Panc1 (cell line): Measurements from ENCODE around the gene SGMS1. TPM values are rescaled to one million over a fixed set of nuclear protein-coding genes. Genes with fewer than 3 reads are reported as not detected.

Experiments used
- ATAC-seq: fragments of 200-7000 bp; cut with Tn5 transposase; 2 replicates; pipeline ENCODE4 v1.9.1; 2020; ENCODE audit warnings: mild to moderate bottlenecking, moderate library complexity
- BruUV-seq: library from RNA; stranded (reverse); fragments of 400-500 nt; replicated peaks from 2 replicates; lab custom pipeline; 2021; lab: Mats Ljungman, UMichigan
- CTCF ChIA-PET: fragments of 300-600 bp; sonication (Branson Sonifier 250); formaldehyde crosslinking; loops from one replicate; lab custom pipeline; 2022; ENCODE audit warnings: antibody characterized with exemption; lab: Charles Lee
- POLR2A ChIA-PET: fragments of 300-600 bp; sonication (Branson Sonifier 250); formaldehyde crosslinking; loops from one replicate; lab custom pipeline; 2022; ENCODE audit warnings: antibody characterized with exemption; lab: Charles Lee
- DNase-seq: peaks from one replicate; pipeline ENCODE4 v3.0.0-alpha.2; 2010; ENCODE audit warnings: low read depth, low spot score
- H3K27ac ChIP-seq: 2 replicates; pipeline ENCODE4 v1.5.1; 2011; ENCODE audit warnings: mild to moderate bottlenecking, low read length, inconsistent platforms
- H3K27me3 ChIP-seq: fragments of 200-500 bp; sonication (Bioruptor generic); 2 replicates; pipeline ENCODE4 v1.6.0; 2014; ENCODE audit warnings: low read length, inconsistent platforms; ENCODE audit not compliant: control insufficient read depth, insufficient read depth
- H3K36me3 ChIP-seq: fragments of 200-500 bp; sonication (Bioruptor generic); 2 replicates; pipeline ENCODE4 v1.5.1; 2014; ENCODE audit warnings: inconsistent platforms, mild to moderate bottlenecking, low read length, moderate library complexity; ENCODE audit not compliant: control insufficient read depth, insufficient read depth
- H3K4me1 ChIP-seq: 2 replicates; pipeline ENCODE4 v1.5.1; 2011; ENCODE audit warnings: inconsistent platforms, mild to moderate bottlenecking, low read length, moderate library complexity; ENCODE audit not compliant: control insufficient read depth, insufficient read depth
- H3K4me3 ChIP-seq, 2 experiments: 2 replicates each; pipeline ENCODE4 v1.5.1; 2011 to 2012; ENCODE audit warnings: low read depth in 2 of 2, low read length in 2 of 2, mild to moderate bottlenecking in 2 of 2, inconsistent platforms in 1 of 2, moderate library complexity in 1 of 2
- H3K9me3 ChIP-seq: fragments of 200-500 bp; sonication (Bioruptor generic); 2 replicates; pipeline ENCODE4 v1.5.1; 2014; ENCODE audit warnings: low read depth, mild to moderate bottlenecking, inconsistent platforms, low read length, moderate library complexity; ENCODE audit not compliant: control insufficient read depth, insufficient read depth
- POLR2AphosphoS5 ChIP-seq: IDR thresholded peaks from 2 replicates; pipeline ENCODE4 v1.6.1; 2012; ENCODE audit warnings: mild to moderate bottlenecking, low read depth, low read length, moderate library complexity
- SIN3A ChIP-seq: IDR thresholded peaks from 2 replicates; pipeline ENCODE4 v1.6.1; 2012; ENCODE audit warnings: low read depth, mild to moderate bottlenecking, low read length, moderate library complexity, borderline replicate concordance; ENCODE audit not compliant: insufficient read depth
- TCF7L2 ChIP-seq: IDR thresholded peaks from 2 replicates; pipeline ENCODE4 v1.6.1; 2011; ENCODE audit warnings: mild to moderate bottlenecking, low read depth, low read length, inconsistent platforms
- in situ Hi-C: cut with HindIII; loops from 2 replicates; pipeline ENCODE4 v1.10.0; 2016; ENCODE audit warnings: low sequenced_read_pairs, low pct_unique_long_range_greater_than_20kb
- intact Hi-C: fragments of 100-400 bp; cut with micrococcal nuclease; formaldehyde crosslinking; loops from one replicate; pipeline ENCODE4 v1.10.0; 2022; ENCODE audit not compliant: unreplicated experiment
- total RNA-seq: library from RNA; stranded (reverse); gene quantifications from one replicate; pipeline ENCODE4 v1.2.1, GENCODE V29; 2021; ENCODE audit not compliant: unreplicated experiment
- TF ChIP-seq, protein P1 (sequence below): fragments of 450-650 bp; IDR thresholded peaks from 2 replicates; pipeline ENCODE4 v1.5.1; 2017; ENCODE audit warnings: mild to moderate bottlenecking
- TF ChIP-seq, protein P2 (sequence below), 2 experiments: IDR thresholded peaks; 2 replicates each; pipeline ENCODE4 v1.6.1; 2011 to 2012; ENCODE audit warnings: low read depth in 2 of 2, control low read depth in 1 of 2, low read length in 1 of 2, mild to moderate bottlenecking in 1 of 2, moderate library complexity in 1 of 2; ENCODE audit not compliant: insufficient read depth in 1 of 2

Gene SGMS1
- total RNA-seq, 1 experiment from 2014 or later, result 22.0 TPM

DNA sequence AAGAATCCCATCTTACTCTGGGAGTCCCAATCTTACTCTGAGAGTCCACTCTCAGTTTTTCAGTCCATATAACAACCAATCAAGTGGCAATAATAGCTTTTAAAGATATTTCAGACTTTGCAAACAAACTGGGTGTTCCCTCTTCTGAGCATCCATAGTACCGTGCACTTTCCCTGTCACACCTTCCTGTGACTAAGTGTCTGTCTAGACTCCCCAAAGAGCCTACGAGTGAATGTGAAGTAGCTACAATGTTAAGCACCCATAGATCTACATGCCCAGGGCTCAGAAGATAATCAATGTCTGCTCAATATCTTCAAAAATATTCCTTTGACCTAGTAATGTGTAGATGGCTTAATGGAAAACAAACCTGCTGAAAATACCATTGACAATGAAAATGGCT lies 276.8 kb downstream of the SGMS1 start:
- intact Hi-C loops, result no loop called here
- CTCF ChIA-PET, result no interaction called here

DNA sequence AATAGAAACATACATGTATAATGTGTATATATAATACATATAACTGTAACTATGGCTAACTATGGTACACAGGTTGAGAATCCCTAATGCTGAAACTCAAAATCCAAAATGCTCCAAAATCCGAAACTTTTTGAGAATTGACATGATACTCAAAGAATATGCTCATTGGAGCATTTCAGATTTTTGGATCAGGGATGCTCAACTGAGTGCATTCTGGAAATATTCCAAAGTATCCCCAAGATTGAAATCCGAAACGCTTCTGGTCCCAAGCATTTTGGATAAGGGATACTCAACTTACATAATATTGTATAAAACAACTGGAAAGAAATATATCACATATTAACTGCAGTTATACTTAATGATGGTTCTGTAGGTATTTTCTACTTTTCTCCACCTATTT lies 278.2 kb downstream of the SGMS1 start:
- ATAC-seq, result no peak
- in situ Hi-C loops, result no loop called here
- no peaks in the 10 kb centered on the region for H3K4me1 ChIP-seq
- H3K9me3 ChIP-seq, result no peaks in the 10 kb centered on the region
- ChIA-PET CTCF (no interaction called here), POLR2A (no interaction called here)
- H3K27ac ChIP-seq, result no peak overlapping the region
- BruUV-seq, result no TSS peak
- no peak overlapping the region for H3K4me3 ChIP-seq
- TF ChIP-seq TCF7L2 (no peak), POLR2AphosphoS5 (no peak), SIN3A (no peak)
- TF ChIP-seq, protein P1, sequence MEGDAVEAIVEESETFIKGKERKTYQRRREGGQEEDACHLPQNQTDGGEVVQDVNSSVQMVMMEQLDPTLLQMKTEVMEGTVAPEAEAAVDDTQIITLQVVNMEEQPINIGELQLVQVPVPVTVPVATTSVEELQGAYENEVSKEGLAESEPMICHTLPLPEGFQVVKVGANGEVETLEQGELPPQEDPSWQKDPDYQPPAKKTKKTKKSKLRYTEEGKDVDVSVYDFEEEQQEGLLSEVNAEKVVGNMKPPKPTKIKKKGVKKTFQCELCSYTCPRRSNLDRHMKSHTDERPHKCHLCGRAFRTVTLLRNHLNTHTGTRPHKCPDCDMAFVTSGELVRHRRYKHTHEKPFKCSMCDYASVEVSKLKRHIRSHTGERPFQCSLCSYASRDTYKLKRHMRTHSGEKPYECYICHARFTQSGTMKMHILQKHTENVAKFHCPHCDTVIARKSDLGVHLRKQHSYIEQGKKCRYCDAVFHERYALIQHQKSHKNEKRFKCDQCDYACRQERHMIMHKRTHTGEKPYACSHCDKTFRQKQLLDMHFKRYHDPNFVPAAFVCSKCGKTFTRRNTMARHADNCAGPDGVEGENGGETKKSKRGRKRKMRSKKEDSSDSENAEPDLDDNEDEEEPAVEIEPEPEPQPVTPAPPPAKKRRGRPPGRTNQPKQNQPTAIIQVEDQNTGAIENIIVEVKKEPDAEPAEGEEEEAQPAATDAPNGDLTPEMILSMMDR, result no peak
- TF ChIP-seq, protein P2, sequence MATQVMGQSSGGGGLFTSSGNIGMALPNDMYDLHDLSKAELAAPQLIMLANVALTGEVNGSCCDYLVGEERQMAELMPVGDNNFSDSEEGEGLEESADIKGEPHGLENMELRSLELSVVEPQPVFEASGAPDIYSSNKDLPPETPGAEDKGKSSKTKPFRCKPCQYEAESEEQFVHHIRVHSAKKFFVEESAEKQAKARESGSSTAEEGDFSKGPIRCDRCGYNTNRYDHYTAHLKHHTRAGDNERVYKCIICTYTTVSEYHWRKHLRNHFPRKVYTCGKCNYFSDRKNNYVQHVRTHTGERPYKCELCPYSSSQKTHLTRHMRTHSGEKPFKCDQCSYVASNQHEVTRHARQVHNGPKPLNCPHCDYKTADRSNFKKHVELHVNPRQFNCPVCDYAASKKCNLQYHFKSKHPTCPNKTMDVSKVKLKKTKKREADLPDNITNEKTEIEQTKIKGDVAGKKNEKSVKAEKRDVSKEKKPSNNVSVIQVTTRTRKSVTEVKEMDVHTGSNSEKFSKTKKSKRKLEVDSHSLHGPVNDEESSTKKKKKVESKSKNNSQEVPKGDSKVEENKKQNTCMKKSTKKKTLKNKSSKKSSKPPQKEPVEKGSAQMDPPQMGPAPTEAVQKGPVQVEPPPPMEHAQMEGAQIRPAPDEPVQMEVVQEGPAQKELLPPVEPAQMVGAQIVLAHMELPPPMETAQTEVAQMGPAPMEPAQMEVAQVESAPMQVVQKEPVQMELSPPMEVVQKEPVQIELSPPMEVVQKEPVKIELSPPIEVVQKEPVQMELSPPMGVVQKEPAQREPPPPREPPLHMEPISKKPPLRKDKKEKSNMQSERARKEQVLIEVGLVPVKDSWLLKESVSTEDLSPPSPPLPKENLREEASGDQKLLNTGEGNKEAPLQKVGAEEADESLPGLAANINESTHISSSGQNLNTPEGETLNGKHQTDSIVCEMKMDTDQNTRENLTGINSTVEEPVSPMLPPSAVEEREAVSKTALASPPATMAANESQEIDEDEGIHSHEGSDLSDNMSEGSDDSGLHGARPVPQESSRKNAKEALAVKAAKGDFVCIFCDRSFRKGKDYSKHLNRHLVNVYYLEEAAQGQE (IDR thresholded peaks at IDR 0.05; ENCODE audit: insufficient read depth in 1 of 2, low read depth in 2 of 2, low read length in 1 of 2), result no peak
- H3K36me3 ChIP-seq, result no peaks in the 10 kb centered on the region; the same call in 1 of the 2 replicates
- DNase-seq, result no peak
- no peaks in the 10 kb centered on the region for H3K27me3 ChIP-seq
- intact Hi-C loops, result no loop called here

More for the DNA sequence above, 276.8 kb downstream of the SGMS1 start:
- Histone ChIP-seq H3K4me3 (no peak overlapping the region), H3K27me3 (no peaks in the 10 kb centered on the region), H3K27ac (no peak overlapping the region), H3K9me3 (no peaks in the 10 kb centered on the region), H3K36me3 (no peaks in the 10 kb centered on the region; the same call in 1 of the 2 replicates), H3K4me1 (no peaks in the 10 kb centered on the region)
- ATAC-seq (no peak), DNase-seq (no peak)
- BruUV-seq, result no TSS peak
- POLR2A ChIA-PET, result no interaction called here
- TF ChIP-seq, protein P1, result no peak
- TF ChIP-seq SIN3A (no peak), POLR2AphosphoS5 (no peak), TCF7L2 (no peak)
- TF ChIP-seq, protein P2 (IDR thresholded peaks at IDR 0.05; ENCODE audit: insufficient read depth in 1 of 2, low read depth in 2 of 2, low read length in 1 of 2), result no peak
- in situ Hi-C loops, result no loop called here
